ENCODE data around the gene IL1A.

GRCh38 chr2:112794841-112795240 lies 10.5 kb upstream of the IL1A start:
- TF ChIP-seq, protein P1, sequence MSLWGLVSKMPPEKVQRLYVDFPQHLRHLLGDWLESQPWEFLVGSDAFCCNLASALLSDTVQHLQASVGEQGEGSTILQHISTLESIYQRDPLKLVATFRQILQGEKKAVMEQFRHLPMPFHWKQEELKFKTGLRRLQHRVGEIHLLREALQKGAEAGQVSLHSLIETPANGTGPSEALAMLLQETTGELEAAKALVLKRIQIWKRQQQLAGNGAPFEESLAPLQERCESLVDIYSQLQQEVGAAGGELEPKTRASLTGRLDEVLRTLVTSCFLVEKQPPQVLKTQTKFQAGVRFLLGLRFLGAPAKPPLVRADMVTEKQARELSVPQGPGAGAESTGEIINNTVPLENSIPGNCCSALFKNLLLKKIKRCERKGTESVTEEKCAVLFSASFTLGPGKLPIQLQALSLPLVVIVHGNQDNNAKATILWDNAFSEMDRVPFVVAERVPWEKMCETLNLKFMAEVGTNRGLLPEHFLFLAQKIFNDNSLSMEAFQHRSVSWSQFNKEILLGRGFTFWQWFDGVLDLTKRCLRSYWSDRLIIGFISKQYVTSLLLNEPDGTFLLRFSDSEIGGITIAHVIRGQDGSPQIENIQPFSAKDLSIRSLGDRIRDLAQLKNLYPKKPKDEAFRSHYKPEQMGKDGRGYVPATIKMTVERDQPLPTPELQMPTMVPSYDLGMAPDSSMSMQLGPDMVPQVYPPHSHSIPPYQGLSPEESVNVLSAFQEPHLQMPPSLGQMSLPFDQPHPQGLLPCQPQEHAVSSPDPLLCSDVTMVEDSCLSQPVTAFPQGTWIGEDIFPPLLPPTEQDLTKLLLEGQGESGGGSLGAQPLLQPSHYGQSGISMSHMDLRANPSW (CRISPR knock-in tag; IDR thresholded peaks at IDR 0.05): no peak
- TF ChIP-seq ZNF197 (CRISPR knock-in tag; IDR thresholded peaks at IDR 0.05; ENCODE audit: low read depth) (no peak), SIX5 (IDR thresholded peaks at IDR 0.05; ENCODE audit: borderline replicate concordance in 1 of 2, insufficient read depth in 1 of 2, low read depth in 1 of 2, low read length in 2 of 2) (no peak), ADNP (tag; IDR thresholded peaks at IDR 0.05) (no peak), SIN3A (IDR thresholded peaks at IDR 0.05; ENCODE audit: borderline replicate concordance in 2 of 2, control insufficient read depth in 1 of 2, low read depth in 2 of 2, low read length in 2 of 2) (no peak), RB1 (IDR thresholded peaks at IDR 0.05; ENCODE audit: low read depth) (no peak), SP2 (IDR thresholded peaks at IDR 0.05; ENCODE audit: extremely low read depth, low read depth, low read length, poor library complexity, severe bottlenecking) (no peak), CEBPB (tag; IDR thresholded peaks at IDR 0.05) (no peak), ZNF644 (tag; IDR thresholded peaks at IDR 0.05; ENCODE audit: low read depth) (no peak), ZNF316 (IDR thresholded peaks at IDR 0.05) (no peak), PHF8 (IDR thresholded peaks at IDR 0.05; ENCODE audit: borderline replicate concordance, low read length) (no peak)
- TF ChIP-seq, protein P2, sequence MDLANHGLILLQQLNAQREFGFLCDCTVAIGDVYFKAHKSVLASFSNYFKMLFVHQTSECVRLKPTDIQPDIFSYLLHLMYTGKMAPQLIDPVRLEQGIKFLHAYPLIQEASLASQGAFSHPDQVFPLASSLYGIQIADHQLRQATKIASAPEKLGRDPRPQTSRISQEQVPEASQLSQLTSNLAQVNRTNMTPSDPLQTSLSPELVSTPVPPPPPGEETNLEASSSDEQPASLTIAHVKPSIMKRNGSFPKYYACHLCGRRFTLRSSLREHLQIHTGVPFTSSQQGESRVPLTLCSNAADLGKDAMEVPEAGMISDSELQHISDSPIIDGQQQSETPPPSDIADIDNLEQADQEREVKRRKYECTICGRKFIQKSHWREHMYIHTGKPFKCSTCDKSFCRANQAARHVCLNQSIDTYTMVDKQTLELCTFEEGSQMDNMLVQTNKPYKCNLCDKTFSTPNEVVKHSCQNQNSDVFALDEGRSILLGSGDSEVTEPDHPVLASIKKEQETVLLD (IDR thresholded peaks at IDR 0.05): no peak

Data from K562 (cell line).